GM19240 (cell line): ENCODE data around the gene PRKCH.

Experiments
- DNase-seq: peaks from one replicate; pipeline ENCODE4 v3.0.0; 2011; ENCODE audit warnings: low spot score; ENCODE audit not compliant: insufficient read length

PRKCH gene

DNA sequence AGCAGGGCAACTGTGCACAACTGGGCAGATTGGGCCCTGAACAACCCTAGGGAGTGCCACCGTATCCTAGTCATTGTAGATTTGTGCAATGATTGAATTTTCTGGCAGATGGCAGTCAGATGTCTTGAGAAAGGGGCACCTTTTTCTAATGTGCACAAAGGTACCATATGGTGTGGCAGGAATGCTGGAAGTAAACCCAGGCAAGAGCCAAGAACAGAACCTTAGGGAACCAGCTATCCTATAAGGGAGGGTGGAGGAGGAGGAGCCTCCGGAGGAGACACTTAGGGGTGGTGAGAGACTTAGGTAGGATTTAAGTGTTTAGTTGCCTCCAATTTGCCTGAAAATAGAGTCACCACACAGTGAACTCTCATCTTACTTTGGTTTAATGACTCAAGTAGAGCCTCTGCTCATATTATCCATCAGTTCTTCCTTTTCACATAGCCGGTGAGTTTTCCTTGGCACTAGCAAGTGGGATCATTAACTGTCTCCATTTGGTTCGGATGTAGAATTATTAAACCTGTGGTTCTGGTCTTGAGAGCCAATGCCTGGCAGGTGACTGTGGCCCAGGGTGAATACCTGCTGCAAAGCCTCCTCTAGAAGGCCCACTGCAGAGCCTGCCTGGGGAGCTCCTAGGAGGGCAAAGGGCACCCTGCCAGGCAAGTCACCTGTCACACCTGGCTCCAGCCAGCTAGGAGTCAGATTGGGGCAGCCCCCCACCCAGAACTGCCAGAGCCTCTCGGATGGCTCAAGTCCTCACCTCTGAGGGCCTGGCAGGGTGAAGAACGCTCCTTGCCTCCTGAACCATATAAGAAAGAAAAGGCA lies 189.6 kb downstream of the PRKCH start:
- no peak for DNase-seq

DNA sequence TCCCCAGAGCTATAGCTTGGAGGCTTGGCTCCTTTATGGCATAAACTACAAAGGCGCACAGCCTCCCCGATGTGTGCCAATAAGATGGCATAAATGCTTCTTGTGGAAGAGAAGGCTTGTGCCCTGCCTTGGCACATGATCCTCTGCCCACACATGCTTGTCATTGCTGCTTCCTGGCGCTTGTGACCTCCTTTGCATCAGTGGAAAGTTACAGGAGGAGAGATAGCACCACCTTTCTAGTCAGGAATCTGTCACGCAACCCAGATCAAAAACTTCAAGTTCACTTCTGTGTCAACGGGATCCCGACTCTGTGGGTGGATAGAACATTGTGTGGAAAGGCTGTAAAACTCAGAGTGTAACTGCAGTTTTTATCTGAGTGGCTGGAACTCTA lies 190.2 kb downstream of the PRKCH start:
- DNase-seq = no peak

DNA sequence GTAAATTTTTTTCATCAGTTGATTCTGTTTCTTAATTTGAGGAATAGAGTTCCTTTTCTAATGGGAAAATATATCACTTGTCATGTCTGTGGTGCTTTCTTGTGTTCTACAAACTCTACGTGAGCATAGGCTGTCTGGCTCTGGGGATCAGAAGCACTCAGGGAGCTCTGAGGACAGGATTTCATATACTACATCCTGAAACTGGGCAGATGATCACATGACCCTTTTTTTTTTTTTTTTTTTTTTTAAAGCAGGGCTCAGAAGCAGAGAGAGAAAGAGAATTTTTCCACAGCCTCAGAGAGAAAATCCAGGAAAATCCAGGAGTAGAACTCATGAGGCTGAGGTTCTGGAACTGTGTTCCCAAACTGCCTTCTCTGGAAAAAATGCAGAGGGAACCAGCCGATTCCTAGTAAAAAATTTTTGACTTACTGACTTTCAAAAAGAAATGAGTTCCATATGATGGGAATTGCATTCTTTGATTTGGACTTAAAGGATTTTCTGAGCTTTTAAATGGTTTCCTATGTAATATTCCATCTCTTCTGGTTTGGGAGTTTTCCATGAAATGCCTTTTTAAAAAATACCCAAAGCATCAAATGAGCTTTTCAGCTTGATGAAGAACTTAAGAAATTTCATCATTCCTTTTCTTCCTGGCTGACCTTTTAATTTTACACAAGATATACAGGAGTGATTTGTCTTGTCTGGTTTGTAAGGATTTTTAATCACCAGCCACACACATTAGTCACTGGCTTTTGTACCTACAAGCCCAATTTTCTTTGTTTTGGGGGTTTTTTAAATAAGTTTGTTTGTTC lies 190.9 kb downstream of the PRKCH start:
- DNase-seq = no peak

DNA sequence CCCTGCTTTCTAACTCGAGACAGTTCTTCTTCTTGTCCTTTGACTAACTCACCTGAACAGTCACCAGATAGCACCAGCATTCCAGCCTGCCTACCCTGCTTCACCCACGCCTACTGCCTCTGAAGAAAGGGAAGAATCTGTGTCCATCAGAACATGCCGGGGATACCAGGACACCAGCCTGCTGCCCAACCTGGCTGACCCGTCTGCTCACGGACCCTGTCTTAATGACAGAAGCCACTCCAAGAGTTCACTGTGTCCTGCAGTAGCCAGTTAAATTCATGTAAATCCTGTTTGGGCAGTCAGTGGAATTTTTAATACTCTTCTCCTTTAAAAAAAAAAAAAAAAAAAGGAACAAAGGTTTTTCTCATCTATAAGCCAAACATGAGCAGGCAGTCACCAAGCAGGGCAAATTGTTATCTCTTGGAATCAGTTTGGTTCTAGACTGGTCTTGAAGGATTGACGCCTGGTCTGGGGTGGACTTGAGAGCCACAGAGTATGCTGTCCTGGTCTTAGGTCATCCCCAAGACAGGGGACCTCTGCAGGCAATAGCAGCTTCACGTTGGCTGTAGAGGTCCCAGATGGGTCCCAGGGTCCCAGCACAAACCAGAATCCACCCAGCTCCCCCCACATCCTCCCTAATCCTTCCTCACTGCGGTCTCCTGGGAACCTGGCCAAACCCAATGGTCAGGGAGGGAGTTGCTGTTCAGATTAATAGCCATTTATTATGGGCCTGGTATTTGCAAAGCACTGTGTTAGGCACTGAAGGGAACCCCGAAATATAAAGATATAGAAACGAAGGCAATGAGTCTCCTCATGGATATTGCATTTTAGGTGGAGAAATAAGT lies 192.8 kb downstream of the PRKCH start:
- no peak for DNase-seq

DNA sequence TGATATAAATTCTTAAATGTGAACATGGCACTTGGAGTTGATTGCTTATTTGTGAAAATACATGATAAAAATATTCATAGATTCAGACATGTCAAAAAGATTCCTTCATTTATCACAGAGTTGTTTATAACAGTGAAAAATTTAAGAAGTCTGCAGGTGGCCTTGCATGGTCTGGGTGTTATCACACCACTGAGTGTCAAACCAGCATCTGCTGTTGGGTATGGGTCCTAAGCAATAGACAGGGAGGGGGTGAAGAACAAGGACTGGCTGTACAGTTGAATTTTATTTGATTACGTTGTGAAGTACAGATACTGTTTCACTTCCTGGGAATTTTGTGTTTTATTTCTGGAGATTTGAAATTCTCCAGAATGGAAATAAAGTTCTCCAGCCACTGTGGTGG lies 193.5 kb downstream of the PRKCH start:
- DNase-seq = no peak

DNA sequence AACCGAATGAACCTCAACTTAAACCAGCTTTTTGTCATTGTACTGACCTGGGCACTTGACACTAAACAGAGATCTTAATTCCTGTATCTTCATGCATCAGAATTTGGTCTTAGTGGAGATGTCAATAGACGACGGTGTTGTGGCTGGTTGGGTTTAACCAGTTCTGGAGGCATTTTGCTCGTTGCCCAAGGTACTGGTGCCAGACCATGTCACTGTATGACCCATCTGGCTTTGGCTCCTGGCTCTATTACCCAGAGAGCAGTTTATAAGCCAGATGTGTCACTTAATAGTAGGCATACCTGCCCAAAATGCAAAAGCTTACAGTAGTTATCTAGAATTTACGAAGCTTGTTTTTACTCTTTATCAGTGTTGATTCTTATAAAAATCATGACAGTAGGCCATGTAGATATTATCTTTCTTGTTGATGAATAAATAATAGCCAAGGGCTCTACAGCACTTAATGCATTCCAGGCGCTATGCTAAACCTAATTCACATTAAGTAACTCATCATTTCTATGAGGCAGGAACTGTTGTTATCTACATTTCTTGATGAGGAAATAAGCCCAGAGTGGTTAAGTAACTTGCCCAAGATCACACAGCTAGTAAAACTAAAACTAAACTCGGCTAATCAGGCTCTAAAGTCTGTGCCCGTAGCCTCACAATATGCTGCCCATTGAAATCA lies 194.2 kb downstream of the PRKCH start:
- DNase-seq = no peak

DNA sequence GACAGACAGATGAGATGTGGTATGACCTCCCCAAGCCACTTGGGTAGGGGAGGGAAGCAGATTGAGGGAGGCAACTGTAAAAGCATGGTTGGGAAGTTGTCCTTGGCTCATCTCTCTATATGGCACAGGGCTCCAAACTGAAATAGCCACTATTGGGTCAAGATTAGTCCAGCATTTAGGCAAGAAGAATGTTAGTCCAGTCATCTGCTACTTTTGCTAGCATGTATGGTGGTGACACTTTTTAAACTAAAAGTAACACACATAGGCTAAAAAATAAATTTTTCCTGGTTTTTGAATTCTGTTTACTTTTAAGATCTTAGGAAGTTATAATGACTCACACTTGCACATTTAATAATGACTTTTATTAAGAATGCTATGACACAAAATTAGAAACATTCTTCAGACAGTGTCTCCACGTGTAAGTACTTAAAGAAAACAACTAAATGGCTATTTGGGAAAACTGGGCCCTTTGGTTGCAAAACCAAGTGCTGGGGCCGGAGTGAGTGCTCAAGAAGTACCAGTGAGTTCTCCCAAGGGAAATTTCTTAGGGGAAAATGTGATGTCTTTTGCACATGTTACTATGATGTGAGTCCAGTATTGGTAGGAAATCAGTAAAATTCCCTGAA lies 194.9 kb downstream of the PRKCH start:
- no peak for DNase-seq

DNA sequence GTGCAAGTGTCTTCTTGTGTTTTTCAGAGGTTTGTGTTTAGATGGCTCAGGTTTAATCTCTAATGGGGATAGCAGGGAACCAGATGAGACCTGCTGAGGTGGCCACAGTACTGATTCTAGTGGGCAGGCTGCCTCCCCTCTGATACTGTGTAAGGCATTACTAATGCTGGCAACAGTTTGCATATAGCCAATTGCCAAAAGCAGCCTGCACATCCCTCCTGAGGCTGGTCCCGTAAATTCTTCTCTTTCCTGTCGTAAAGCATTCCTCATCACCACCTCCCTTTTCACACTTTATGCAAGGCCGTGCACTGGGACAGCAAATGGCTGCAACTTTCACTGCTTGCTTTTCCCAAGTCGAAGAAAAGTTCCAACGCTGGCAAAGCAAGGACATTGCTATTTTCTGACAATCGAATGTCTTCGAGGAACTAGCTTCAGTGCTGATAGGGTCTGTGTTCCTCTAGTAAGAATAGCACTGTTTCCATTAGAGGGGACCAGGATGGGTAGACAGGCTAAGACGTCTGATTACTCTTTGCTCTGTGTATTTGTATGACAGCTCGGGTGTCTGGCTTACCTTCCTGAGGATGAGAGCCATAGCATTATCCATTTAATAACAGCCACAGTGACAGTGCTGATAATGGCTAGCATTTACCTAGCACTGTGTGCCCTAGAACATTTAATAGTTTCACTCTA lies 195.7 kb downstream of the PRKCH start:
- no peak for DNase-seq

DNA sequence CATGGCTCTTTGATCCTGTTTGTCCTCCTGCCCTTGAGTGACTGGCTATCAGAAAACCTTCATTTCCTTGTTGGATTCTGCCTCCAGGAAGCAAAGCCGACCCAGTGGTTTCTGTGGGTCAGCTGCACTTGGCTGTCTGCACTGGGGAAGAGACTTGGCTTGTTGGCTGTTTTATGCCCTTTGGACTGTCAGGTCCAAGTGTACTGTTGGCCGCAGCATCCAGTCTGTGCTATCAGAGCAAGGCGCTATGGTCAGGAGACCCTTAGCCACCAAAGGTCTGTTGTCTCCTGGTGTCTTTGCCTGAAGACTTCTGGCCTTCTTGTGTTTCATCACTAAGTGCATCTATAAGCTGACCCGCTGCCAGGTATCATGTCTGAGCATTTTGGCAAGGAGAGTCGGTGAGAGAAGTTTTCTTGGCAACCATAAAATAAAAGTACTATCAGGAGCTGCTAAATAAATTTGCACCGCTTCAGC lies 196.6 kb downstream of the PRKCH start:
- DNase-seq = no peak

DNA sequence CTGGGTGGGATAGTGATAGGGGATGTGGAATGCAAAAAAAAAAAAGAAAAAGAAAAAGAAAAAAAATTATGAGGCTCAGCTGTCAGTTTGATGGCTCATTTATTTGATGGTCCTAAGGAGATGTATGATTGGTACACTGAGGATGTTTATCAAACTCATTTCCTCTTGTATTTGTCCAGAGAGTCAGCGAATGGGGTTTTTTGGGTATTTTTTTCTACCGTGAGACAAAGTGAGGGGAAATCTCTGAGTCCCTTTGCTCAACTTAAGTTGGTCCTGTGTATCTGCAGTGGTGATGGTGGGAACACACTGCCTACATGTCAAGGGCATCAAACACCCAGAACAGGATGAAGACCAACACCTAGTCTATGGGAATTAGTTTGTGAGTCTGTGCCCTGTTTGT lies 197.0 kb downstream of the PRKCH start:
- DNase-seq = no peak

DNA sequence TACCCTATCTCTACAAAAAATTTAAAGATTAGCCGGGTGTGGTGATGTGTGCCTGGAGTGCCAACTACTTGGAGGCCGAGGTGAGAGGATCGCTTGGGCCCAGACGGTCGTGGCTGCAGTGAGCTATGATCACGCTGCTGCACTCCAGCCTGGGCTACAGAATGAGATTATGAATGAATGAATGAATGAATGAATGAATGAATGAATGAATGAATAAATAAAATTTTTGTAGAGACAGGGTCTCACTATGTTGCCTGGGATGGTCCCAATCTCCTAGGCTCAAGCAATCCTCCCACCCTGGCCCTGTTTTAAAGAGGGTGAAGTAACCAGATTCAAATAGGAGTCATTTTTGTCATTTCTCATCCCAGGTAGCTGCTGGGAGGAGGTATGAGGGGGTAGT lies 197.7 kb downstream of the PRKCH start:
- no peak for DNase-seq

DNA sequence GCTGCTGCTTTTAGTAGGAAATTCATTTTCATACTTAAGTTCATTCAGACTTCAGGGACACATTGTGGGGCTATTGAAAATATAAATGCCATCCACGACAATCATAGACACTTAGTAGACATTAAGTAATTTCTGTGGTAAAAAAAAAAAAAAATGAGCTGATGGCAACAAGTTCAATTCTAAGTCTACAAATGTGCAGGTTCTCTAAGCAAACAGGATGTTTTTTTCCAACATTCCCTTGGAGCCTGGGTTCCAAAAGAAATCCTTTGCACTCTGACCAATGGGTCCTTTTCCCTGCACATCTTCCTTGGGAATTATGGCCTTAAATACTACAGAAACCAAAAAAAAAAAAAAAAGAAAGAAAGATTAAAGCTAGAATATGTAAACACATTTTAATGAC lies 198.4 kb downstream of the PRKCH start:
- no peak for DNase-seq

DNA sequence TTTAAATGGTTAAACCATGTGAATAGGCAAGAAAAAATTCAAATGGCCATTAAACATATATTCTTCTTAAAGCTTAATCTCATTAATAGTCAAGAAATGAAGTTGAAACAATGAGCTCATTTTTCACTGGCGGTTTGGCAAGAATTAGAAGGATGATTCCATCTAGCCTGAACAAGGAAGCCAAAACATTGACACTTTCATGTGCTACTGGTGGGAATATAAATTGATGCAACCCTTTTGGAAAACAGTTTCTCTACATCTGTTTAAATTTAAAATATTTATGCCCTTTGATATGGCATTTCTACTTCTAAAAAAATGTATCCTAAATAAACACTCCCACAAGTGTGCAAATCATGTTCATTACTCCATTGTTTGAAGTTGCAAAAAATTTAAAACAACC lies 199.2 kb downstream of the PRKCH start:
- DNase-seq = no peak

DNA sequence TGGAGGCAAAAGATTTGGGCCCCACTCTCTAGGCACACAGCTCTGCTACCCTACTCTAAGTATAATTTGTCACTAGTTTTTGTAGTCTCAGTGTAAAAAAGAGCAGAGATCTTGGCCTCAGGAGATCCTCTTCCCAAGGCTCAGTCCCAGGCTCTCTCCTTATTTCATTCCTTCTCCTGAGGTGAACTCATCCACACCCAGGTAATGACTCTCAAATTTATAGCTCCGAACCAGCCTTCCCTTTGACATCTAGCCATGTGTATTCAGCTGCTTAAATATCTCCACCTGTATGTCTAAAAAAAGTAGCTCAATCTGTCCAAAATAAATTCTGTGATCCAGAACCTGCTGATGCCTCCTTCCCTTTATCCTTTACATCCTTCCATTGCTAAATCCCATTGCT lies 200.4 kb downstream of the PRKCH start:
- DNase-seq = no peak

DNA sequence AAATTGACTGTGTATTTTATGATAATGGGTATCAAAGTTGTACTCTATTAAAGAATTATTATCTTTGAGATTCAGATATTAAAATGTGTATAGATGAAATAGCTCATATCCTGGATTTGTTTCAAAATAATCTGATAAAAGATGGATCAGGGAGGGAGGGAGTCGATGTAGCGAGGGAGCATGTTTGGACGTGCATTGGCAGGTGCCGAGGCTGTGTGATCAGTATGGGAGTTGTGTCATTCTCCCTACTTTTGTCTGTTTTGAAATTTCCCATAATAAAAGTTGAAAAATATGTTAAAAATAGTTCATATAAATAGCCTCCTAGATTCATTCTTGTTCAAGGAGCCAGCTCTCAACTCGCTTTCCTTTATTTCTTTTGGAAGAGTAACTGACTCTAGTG lies 202.4 kb downstream of the PRKCH start:
- DNase-seq = no peak

DNA sequence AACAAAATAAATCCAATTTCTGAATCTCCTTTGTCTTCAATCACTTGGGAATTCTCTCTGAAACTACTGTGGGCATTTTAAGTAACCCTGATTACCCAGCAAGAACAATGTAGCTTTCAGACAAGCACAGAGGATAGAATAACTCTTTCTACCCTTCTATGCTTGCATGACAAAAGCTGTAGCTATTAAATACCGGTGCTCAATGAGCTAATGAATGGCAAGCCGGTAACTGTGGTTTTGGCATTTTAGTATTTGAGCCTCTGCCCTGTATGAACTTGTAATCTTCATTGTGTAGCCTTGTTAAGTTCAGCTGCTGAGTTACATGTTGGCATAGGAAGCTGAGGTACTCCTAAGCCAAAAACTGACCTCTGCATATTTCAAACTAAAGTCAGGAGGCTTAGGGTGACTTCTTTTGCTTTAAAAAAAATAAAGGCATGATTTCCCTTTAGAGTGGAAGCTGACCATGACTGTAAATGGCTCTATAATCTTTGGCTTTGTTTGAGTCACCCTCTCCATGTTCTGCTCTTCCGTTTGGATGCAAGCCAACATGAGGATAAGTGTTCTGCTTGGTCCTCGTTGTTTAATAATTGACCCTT lies 202.9 kb downstream of the PRKCH start:
- DNase-seq = no peak

DNA sequence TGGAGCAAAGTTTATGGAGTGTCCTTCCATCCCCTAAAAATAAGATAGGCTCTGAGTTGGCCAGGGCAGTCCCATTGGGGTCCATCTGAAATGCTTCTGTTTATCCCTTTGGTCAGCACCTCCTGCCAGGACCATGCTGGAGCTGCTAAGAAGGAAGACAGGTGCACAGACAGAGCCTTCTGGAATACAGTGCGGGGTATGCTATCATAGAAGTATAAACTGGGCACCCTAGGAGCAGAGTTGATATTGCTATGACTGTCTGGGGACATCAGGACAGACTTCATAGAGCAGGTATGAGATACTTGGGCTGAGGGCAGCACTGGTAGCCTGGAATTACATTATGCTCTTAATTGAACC lies 203.5 kb downstream of the PRKCH start:
- no peak for DNase-seq

DNA sequence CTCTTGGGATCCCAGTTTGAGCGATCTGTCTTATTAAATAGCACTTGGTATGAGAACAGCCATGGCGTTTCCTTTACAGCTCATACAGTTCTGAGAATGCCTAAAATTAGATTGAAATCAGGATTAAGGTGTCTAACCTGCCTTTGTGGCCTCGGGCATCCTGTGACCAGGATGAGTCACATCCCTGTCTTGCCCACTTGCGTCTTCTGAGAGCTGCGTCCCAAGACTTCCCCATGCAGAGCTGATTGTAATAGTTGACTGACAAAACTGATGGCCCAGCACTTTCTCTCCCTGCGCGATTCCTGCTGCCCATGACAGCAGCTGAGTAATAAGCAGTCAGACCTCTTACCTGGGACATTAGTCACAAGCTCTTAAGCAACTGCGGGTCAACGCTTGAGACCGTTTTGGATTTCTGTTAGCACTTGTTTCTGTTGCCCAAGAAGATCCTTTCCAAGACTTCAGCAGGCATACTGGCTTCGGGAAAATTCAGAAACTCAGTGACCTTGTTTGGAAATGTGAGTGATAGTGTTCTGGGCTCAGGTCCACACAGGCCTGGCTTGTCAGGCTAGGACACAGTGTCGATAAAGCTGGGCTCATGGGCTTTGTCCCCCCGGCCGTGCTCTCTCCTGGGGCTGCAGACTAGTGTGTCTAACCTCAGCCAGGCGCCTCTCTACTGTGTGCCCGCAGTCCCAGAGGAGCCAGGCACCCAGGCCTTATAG lies 204.1 kb downstream of the PRKCH start:
- DNase-seq = no peak
